Thyroid gland (tissue), 4 donors: Measurements from ENCODE around the gene TES. TPM values are rescaled to one million over a fixed set of nuclear protein-coding genes. Genes with fewer than 3 reads are reported as not detected.
A peak's percentile ranks its signal among the peaks of the same experiment; 100 is the strongest.
"Not testable (repeated sequence)": the region's sequence is repeated elsewhere in the genome, so short reads cannot be mapped to it uniquely, and the experiment has no call there.

Experiments
- DNase-seq, 2 donors: peaks; one replicate each; pipeline ENCODE4 v3.0.0-alpha.2; 2019
- H3K27ac ChIP-seq, 3 donors: fragments of 200-600 bp; sonication (generic); 1 replicate in 2 of 3; 2 replicates in 1 of 3; pipeline ENCODE4 v1.5.1; 2016 to 2019; ENCODE audit warnings: mild to moderate bottlenecking in 1 of 3, moderate library complexity in 1 of 3
- H3K27me3 ChIP-seq: fragments of 200-600 bp; sonication (generic); one replicate; pipeline ENCODE4 v1.5.1; 2019
- H3K36me3 ChIP-seq, 2 donors: fragments of 200-600 bp; sonication (generic); one replicate each; pipeline ENCODE4 v1.5.1; 2016 to 2019
- H3K4me1 ChIP-seq, 2 donors: fragments of 200-600 bp; sonication (generic); one replicate each; pipeline ENCODE4 v1.5.1; 2017 to 2019
- H3K4me3 ChIP-seq, 3 donors: fragments of 200-600 bp; sonication (generic); replicated peaks in 1 of 3; 1 replicate in 2 of 3; 2 replicates in 1 of 3; pipeline ENCODE4 v1.5.1; 2016; ENCODE audit warnings: mild to moderate bottlenecking in 1 of 3
- H3K9me3 ChIP-seq: fragments of 200-600 bp; sonication (generic); one replicate; pipeline ENCODE4 v1.5.1; 2017
- POLR2A ChIP-seq, 2 donors: fragments of 450-650 bp; IDR thresholded peaks; one replicate each; pipeline ENCODE4 v1.6.1; 2017; ENCODE audit warnings: antibody characterized with exemption in 2 of 2, mild to moderate bottlenecking in 2 of 2, moderate library complexity in 1 of 2
- WGBS, 2 donors: methylation state at CpG; one replicate each; pipeline ENCODE4 v1.1.5; 2017; 5-methylcytosine and 5-hydroxymethylcytosine counted together
- intact Hi-C: fragments of 100-400 bp; cut with DNase I; formaldehyde crosslinking; loops from one replicate; pipeline ENCODE4 v1.15.1; 2023
- total RNA-seq, 4 donors: library from RNA; depleted of rRNA; stranded (reverse); fragments of >200 nt; gene quantifications; one replicate each; pipeline ENCODE4 v1.2.3, GENCODE V29; 2016
- TF ChIP-seq, protein P1 (sequence below), 6 experiments: fragments of 200-600 bp in 3 of 6; fragments of 450-650 bp in 3 of 6; sonication (generic) in 3 of 6; IDR thresholded peaks; one replicate each; pipeline ENCODE4 v1.5.1; 2016 to 2019; ENCODE audit warnings: antibody characterized with exemption in 6 of 6, mild to moderate bottlenecking in 2 of 6, inconsistent platforms in 1 of 6, moderate library complexity in 1 of 6

Gene TES
- total RNA-seq, 4 donors from 2014 or later, result 148 to 177 (median 158) TPM

DNA sequence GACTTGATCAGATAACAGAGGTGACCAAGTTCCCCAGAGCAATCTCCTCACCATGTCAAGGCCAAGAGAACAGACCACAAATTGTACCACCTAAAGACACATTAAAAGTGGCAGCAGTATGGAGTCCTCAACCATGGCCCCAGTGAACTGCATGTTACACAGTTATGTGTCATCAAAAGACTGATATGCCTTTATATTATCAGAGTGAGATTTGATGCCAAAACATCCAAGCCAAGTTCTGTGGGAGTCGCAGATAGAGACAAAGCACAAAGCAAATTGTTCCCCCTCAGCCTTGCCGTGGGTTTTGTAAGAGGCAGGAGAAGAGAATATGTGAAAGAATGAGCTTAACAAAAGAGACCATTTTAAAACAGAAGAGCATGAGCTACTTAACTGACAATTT lies 39.2 kb upstream of the TES start:
- TF ChIP-seq, protein P1, sequence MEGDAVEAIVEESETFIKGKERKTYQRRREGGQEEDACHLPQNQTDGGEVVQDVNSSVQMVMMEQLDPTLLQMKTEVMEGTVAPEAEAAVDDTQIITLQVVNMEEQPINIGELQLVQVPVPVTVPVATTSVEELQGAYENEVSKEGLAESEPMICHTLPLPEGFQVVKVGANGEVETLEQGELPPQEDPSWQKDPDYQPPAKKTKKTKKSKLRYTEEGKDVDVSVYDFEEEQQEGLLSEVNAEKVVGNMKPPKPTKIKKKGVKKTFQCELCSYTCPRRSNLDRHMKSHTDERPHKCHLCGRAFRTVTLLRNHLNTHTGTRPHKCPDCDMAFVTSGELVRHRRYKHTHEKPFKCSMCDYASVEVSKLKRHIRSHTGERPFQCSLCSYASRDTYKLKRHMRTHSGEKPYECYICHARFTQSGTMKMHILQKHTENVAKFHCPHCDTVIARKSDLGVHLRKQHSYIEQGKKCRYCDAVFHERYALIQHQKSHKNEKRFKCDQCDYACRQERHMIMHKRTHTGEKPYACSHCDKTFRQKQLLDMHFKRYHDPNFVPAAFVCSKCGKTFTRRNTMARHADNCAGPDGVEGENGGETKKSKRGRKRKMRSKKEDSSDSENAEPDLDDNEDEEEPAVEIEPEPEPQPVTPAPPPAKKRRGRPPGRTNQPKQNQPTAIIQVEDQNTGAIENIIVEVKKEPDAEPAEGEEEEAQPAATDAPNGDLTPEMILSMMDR (IDR thresholded peaks at IDR 0.05), result no peak
- no peak for TF ChIP-seq POLR2A (IDR thresholded peaks at IDR 0.05)
- H3K9me3 ChIP-seq, result no peaks in the 10 kb centered on the region
- no peak for DNase-seq
- intact Hi-C loops, result loop anchor here (10.0 kb wide), 1 partner anchor 634 kb away; no protein-coding TSS in a partner anchor
- no peak overlapping the region for H3K4me3 ChIP-seq
- no peaks in the 10 kb centered on the region for H3K27me3 ChIP-seq
- H3K27ac ChIP-seq, result no peak overlapping the region
- WGBS, 2 donors, result 58 to 66% methylated on average over 2 of the region's 2 CpGs
- H3K4me1 ChIP-seq, result peaks cover 0 to 10% of the 10 kb centered on the region in 2 donors
- no peaks in the 10 kb centered on the region for H3K36me3 ChIP-seq

DNA sequence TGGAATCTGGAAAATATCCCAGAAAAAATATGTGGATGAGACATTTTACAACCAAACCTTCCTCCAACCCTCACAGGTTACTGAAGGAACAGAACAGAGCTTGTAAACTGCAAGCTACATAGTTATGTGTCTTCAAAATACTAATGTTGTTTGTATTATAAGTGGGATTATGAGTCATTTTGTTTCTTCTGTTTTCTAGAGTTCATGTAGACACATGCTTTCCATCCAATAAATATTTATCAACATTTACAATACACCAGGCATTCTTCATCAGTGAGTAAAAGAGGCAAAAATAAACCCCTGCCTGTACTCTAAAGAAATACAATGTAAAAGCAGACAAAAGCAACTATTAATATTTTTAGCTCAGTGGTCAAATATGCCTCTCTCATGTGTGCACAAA lies 38.0 kb upstream of the TES start:
- DNase-seq, result no peak
- H3K36me3 ChIP-seq, result no peaks in the 10 kb centered on the region
- no peaks in the 10 kb centered on the region for H3K27me3 ChIP-seq
- no peak for TF ChIP-seq POLR2A (IDR thresholded peaks at IDR 0.05)
- TF ChIP-seq, protein P1 (IDR thresholded peaks at IDR 0.05), result no peak
- H3K4me3 ChIP-seq, result no peak overlapping the region
- H3K9me3 ChIP-seq, result no peaks in the 10 kb centered on the region
- intact Hi-C loops, result loop anchor here (10.0 kb wide), 1 partner anchor 632 kb away; no protein-coding TSS in a partner anchor
- H3K27ac ChIP-seq, result no peak overlapping the region
- peaks cover 0 to 10% of the 10 kb centered on the region in 2 donors for H3K4me1 ChIP-seq

DNA sequence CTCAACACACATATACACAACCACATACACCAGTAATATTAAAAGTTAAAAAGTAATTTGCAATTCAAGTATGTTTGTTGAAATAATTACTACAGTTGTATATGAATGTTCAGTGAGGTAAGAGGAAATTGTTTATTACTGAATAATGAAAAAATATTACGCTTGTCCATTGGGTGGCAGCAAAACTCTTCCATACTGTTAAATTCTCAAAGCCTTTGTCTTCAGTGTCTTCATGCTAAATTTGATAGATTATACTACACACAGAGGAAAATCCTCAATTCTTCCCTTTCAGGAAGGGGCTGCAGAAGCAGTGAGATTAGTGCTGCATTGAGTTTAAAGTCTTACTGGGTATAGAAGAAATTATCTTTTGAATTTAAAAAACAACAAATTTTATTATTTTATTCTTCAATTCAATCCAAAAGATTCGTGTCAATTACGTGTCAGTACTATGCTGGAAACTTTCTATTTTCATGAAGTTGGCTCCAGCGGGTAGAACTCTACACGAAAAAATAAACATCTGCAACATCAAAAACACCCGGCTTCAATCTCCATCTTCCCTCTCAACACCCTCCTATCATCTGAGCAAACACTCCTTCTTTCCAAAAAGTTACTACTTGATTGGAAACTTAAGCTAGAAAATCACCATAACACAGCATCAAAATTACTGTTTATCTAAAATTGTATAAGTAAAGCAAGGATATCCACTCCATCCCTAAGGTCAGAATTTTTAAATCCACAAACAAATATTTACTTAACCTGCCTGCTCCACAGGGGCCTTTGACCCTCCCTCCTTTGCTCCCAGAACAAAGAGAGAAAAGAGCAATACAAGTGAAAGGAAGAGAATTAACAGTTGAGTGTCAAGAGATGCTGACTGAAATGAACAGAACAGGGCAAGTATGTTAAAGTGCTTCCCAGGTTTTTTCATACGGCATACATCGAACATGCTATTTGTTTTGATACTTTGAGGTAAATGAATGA lies 37.0 kb upstream of the TES start:
- no peaks in the 10 kb centered on the region for H3K36me3 ChIP-seq
- no peak overlapping the region for H3K27ac ChIP-seq
- intact Hi-C loops, result loop anchor here (10.0 kb wide), 1 partner anchor 631 kb away; no protein-coding TSS in a partner anchor
- no peaks in the 10 kb centered on the region for H3K9me3 ChIP-seq
- peaks cover 0 to 10% of the 10 kb centered on the region in 2 donors for H3K4me1 ChIP-seq
- no peaks in the 10 kb centered on the region for H3K27me3 ChIP-seq
- no peak for TF ChIP-seq POLR2A (IDR thresholded peaks at IDR 0.05)
- TF ChIP-seq, protein P1 (IDR thresholded peaks at IDR 0.05), result peak in 5 of 6 experiments; percentile 17 to 80 (median 48)
- no peak overlapping the region for H3K4me3 ChIP-seq
- WGBS, 2 donors, result 62 to 63% methylated on average over 8 of the region's 8 CpGs
- no peak for DNase-seq

DNA sequence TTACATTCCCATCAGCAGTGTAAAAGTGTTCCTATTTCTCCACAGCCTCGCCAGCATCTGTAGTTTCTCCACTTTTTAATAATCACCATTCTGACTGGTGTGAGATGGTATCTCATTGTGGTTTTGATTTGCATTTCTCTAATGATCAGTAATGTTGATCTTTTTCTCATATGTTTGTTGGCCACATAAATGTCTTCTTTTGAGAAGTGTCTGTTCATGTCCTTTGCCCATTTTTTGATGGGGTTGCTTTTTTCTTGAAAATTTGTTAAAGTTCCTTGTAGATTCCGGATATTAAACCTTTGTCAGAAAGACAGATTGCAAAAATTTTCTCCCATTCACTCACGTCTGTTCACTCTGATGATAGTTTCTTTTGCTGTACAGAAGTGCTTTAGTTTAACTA lies 35.2 kb upstream of the TES start:
- not testable (repeated sequence) for DNase-seq, H3K4me1 ChIP-seq, H3K4me3 ChIP-seq, H3K36me3 ChIP-seq, H3K9me3 ChIP-seq, H3K27ac ChIP-seq, H3K27me3 ChIP-seq
- 98 to 99% methylated on average over 3 of the region's 3 CpGs for WGBS, 2 donors
- intact Hi-C loops, result loop anchor here (10.0 kb wide), 1 partner anchor 630 kb away; no protein-coding TSS in a partner anchor

DNA sequence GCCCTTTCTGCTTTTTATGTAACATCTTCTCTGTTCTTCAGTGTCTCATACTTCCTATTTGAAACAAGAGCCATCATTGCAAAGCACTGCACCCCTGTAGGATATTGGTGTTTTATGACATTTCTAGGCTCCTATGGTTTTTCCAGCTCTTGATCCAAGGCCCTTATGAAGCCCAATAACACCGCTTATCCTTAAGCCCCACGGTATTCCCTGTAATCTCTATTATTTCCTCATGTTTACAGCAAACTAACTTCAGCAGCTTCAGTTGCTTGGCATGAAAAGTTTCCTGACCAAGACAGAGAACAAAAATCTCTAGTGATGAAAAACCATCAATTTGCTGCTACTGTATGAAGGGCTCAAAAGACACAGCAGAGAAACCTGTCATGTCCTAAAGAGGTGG lies 34.1 kb upstream of the TES start:
- Histone ChIP-seq H3K9me3 (no peaks in the 10 kb centered on the region), H3K4me1 (no peaks in the 10 kb centered on the region), H3K27me3 (no peaks in the 10 kb centered on the region), H3K27ac (no peak overlapping the region), H3K36me3 (no peaks in the 10 kb centered on the region), H3K4me3 (no peak overlapping the region)
- 80 to 89% methylated on average over 2 of the region's 2 CpGs for WGBS, 2 donors
- intact Hi-C loops, result loop anchor here (10.0 kb wide), 1 partner anchor 629 kb away; no protein-coding TSS in a partner anchor
- no peak for TF ChIP-seq POLR2A (IDR thresholded peaks at IDR 0.05)
- TF ChIP-seq, protein P1 (IDR thresholded peaks at IDR 0.05), result no peak
- no peak for DNase-seq
